Upper lobe of left lung (tissue), 4 donors: ENCODE data around the gene CATSPERZ.

ENCODE experiments used
- CTCF ChIP-seq, 6 experiments: fragments of 450-650 bp in 4 of 6; fragments of 200-600 bp in 2 of 6; sonication (generic) in 2 of 6; IDR thresholded peaks; one replicate each; pipeline ENCODE4 v1.5.1; 2016 to 2019; ENCODE audit warnings: antibody characterized with exemption in 6 of 6
- POLR2AphosphoS5 ChIP-seq, 2 donors: sonication (generic); formaldehyde crosslinking; IDR thresholded peaks; one replicate each; pipeline ENCODE4 v1.5.1; 2017; ENCODE audit warnings: antibody characterized with exemption in 2 of 2

- no peak for TF ChIP-seq CTCF (IDR thresholded peaks at IDR 0.05)
- TF ChIP-seq POLR2AphosphoS5 (IDR thresholded peaks at IDR 0.05): no peak
Measured at GRCh38 chr11:64344787-64345186, 44.6 kb downstream of the CATSPERZ start.
